ENCODE data around the gene DCAF8.

DCAF8 gene

DNA sequence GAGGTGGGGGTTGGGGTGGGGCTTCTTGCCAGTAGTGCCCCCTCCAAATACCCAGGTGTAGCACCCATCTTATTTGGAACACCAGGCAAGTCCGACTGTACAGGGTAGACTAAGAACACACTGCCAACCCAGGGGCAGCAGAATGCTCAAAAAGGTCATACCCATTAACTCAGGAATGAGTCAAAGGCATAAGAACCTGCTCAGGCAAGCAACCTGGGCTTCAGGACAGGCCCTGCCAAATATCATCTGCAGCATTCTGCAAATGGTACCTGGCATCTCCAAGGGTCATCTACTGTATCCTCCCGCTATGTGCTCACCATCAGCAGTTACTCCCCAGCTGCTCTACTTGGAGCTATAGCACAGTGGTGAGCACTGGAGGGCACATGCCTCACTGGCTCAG lies 37.7 kb downstream of the DCAF8 start:
- DNase-seq = no peak

- no peak for DNase-seq
Measured at GRCh38 chr1:160222546-160222945, 39.8 kb downstream of the DCAF8 start.

DNA sequence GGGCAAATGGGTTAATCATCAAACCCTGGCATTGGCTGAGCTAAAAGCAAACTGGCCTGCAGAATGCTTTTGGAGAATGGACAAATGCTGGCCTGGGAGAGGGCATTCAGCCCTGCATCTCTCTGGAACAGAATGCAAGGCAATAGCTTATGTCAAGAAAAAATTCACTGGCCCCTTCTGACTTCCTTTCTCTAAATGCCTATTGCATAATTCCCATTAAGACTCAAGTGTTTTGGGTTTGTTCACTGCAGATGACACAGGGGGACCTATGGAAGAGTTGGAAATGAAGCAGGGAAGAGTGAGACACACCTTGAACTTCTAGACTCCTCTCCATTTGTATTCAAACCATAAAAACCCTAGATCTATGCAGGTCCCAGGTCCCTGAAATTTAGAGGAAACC lies 41.3 kb downstream of the DCAF8 start:
- no peak for DNase-seq

- DNase-seq = no peak
Measured at GRCh38 chr1:160220301-160220700, 42.0 kb downstream of the DCAF8 start.

- DNase-seq = no peak
Measured at GRCh38 chr1:160219062-160219929, 43.1 kb downstream of the DCAF8 start.

DNA sequence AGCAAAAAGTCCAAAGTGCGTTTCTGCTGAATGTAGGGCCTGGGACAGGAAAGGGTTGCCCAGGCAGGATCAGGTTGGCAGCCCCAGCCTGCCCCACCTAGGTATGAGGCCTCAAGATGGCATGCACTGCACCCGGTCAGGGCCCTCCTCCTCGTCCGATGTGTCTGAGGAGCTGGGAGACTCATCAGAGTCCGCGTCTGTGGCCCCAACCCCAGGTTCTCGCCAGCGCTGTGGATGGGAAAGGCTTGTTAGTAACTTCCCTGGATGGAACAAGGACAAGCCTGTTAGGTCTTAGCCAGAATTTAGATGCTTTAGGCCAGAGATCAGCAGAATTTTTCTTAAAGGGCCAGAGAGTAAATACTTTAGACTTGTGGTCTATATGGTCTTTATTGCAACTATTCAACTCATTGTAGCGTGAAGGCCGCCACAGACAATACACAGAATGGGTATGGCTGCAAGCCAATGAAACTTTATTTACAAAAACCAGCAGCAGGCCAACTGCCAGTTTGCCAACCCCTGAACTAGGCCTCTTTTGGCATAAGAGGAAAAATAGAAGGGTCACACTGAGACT lies 44.8 kb downstream of the DCAF8 start:
- DNase-seq = no peak

GRCh38 chr1:160216301-160216700 lies 46.0 kb downstream of the DCAF8 start:
- DNase-seq = no peak

DNA sequence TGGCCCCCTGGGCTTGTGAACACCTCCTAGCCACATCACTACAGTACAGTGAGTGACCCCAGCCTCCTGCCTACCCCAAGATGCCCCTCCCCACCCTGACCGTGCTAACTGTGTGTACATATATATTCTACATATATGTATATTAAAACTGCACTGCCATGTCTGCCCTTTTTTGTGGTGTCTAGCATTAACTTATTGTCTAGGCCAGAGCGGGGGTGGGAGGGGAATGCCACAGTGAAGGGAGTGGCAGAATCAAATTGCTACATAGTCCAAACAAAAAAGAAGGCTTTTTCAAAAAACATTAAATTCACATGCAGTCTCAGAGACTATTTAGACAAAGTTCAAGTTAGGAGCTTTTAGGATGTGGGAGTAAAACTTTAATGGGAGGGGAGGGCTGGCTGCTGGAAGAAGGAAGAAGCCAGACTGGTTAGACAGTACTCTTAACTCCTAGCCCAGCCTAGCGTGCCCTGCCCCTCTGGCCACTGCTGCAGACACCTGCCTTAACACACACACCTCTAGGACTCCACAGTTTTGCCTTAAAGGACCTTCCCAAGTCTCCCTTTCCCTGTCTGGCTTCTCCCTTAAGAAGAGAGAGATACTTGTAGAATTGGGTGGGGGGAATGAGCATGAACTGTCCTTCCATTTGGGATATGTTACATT lies 47.7 kb downstream of the DCAF8 start:
- DNase-seq = no peak

- DNase-seq = no peak
Measured at GRCh38 chr1:160211046-160211790, 51.1 kb downstream of the DCAF8 start.

DNA sequence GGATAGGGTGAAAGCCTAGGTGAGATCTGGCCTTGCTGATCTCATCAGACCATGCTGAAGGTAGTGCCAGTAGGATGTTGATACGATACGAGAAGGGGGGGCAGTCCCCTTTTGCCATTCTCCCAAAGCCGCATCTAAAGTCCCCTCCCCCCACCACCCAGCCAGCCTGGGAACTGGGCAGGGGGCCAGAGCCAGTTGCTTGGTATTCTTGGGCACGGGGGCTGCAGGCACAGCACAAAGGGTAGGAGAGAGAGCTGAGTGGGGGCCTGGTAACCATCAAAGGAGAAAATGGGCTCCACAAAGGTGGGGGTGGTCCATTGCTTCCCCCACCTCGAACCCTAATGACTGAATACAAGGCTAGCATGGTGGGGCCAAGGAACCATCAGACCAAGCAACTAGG lies 51.8 kb downstream of the DCAF8 start:
- DNase-seq = no peak

DNA sequence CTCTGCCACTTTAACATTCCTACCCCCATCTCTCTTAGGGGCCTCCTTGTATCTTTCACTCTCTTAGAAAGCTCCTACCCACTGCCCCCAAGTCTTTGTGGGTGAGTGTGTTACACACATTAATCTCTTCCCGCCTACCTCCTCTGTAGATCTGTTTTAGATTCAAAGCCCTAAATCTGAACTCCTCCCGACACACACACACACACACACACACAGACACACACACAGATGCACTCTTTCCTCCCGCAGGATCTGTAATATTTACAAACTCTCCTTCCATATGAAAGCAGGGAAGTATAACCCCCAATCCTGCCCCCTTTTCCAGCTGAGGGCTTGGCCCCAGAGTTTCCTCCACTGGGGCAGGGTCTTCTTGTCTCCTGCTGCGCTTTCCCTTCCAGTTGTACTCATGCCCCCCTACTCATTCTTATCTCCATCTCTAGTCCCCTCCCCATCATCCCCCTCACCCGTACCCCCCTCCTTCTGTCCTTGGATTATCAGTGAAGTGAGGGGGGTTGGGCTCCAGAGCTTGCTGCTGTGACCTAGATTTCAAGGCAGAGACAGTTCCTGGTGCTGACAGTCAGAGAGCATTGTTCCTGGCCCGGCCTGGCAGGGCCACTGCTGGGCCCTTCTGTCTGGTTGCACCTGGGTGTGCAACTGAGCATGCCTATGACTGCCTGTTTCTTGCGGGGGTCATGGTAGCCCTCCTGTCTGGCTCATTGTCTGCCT lies 52.9 kb downstream of the DCAF8 start:
- no peak for DNase-seq

- no peak for DNase-seq
Measured at GRCh38 chr1:160208557-160209320, 53.6 kb downstream of the DCAF8 start.

GRCh38 chr1:160207771-160208556 lies 54.4 kb downstream of the DCAF8 start:
- no peak for DNase-seq

DNA sequence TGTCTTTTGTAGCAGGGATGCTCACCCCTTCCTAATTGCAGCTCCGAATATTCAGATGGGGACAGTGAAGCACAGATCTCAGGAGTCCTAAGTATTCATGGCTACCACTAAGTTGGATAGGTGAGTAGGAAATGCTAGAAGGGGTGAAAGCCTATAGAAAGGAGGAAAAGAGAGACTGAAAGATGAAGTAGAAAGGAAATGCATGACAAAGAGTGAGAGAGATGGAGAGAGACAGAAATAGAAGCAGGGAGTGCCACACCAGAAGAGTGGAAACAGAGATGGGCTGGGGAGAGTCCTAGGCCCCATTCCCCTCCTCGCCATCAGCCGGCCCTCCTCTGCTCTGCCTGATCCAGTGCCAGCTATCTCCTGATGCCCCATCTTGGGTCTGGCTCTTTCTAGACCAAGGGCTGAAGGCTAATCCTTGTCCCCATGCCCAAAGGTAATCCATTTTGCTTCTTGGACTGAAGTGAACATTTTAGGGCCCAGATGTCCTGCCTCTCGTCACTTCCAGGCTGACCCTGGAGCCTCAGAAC lies 55.2 kb downstream of the DCAF8 start:
- DNase-seq = no peak

GRCh38 chr1:160206421-160207117 lies 55.8 kb downstream of the DCAF8 start:
- no peak for DNase-seq

GRCh38 chr1:160206036-160206389 lies 56.3 kb downstream of the DCAF8 start:
- DNase-seq = peak; percentile 53 to 64

DNA sequence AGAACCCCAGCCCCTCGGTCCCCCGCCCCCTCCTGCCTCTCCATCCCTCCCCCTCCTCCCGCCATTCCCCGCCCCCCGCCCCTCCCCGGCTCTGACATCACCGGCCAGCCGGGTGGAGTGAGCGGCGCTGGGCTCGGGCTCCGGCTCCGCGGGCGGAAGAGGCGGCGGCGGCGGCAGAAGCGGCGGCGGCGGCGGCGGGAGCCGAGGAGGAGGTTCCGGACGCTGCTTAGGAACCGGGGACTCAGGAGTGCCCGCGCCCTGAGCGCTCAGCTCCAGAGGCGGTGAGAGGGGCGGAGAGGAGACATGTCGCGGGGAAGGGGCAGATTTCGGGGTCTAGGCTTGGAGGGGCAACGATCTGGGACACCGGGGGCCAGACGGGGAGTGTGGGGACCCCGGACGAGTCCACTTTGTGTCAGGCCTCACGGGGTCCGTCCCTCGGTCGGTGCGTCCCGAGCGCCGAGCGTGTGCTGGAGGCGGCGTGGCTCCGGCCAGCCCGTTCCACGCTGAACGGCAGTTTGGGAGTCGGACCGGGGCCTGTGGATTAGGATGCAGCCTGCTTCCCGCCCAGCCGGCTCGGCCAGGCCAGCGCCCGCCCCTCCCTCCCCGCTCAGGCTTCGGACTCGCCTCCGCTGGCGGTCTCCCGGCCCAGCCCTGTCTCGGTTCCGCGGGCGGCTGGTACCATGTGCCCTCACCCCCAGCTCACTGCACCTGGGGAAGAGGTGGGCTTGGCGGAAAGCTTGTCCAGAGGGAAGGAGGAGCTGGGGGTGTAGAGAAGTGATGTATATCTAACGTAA lies 56.9 kb downstream of the DCAF8 start, which contains the start of gene PEA15:
PEA15 (plus strand) TSS at position 143 of the 794 bp plus-strand sequence. CDS start 6,161 bp downstream, outside the sequence.
- DNase-seq = peak; percentile 58 to 60

- no peak for DNase-seq
Measured at GRCh38 chr1:160204526-160205241, 57.7 kb downstream of the DCAF8 start.

All from activated CD4-positive, alpha-beta T cell treated with anti-CD3 and anti-CD28 coated beads, Interleukin-2, amount 50 U/mL, for 4 hours (primary cell).